ENCODE results near the gene CREG1. TPM values are rescaled to one million over a fixed set of nuclear protein-coding genes. Genes with fewer than 3 reads are reported as not detected.

CREG1 gene
- total RNA-seq, 1 donor = 150 TPM

DNA sequence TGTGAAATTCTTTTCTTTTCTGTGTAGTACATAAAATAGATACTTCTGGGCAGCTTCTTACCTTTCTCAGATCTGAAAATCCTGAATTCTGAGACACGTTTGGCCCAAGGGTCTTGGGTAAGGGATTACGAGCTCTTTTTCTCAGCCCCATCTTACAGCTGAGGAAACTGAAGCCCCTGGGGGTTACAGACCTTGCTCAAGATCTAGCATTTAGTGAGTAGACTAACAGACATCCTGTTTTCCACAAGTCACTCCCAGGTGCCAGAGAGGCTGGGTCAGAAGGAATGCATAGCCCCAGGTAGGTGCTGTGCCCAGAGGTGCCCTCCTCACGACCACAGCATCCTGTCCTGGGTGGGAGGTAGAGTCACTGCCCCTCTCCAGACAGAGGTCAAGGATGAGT, 13.2 kb upstream of the CREG1 start:
- no peaks in the 10 kb centered on the region for H3K79me2 ChIP-seq (ENCODE audit: insufficient read depth, low read length)
- peaks cover 12% of the 10 kb centered on the region for H3K27me3 ChIP-seq (ENCODE audit: insufficient read depth, low read length)
- H3K4me1 ChIP-seq (ENCODE audit: insufficient read depth, low read length) = no peaks in the 10 kb centered on the region
- H3K27ac ChIP-seq (ENCODE audit: low read depth, low read length) = no peak overlapping the region
- no peaks in the 10 kb centered on the region for H3K36me3 ChIP-seq (ENCODE audit: insufficient read depth, low read length)
- DNase-seq (ENCODE audit: insufficient read length, low spot score, missing footprints) = no peak
- no peak overlapping the region for H2AFZ ChIP-seq (ENCODE audit: low read length)
- no peaks in the 10 kb centered on the region for H4K20me1 ChIP-seq (ENCODE audit: insufficient read depth, low read length)
- no peak overlapping the region for H3K4me2 ChIP-seq (ENCODE audit: insufficient read depth, low read length)
- TF ChIP-seq CTCF (IDR thresholded peaks at IDR 0.05; ENCODE audit: extremely low read depth, low read depth, low read length) = no peak
- no peak overlapping the region for H3K4me3 ChIP-seq (ENCODE audit: insufficient read depth, low read length)
- no peaks in the 10 kb centered on the region for H3K9me3 ChIP-seq (ENCODE audit: low read depth, low read length)

DNA sequence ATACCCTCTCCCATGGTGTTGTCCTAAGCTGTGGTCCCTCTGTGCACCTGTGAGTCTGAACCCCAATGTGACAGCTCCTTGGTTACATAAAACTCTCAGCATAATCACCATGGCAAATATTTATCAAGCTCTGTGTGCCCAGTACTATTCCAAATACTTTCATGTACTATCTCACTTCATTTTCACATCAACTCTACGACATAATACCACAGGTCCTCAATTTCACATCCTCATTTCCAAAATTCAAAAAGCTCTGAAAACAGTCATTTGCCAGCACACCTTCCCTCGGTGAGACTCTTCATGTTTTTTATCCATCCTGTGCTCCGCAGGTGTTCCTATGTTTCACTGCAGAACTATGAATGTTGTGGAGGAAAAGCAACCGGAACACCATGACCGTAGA, 12.4 kb upstream of the CREG1 start:
- no peak for TF ChIP-seq CTCF (IDR thresholded peaks at IDR 0.05; ENCODE audit: extremely low read depth, low read depth, low read length)

GRCh38 chr1:167564612-167565270, 11.2 kb upstream of the CREG1 start:
- H2AFZ ChIP-seq (ENCODE audit: low read length) = no peak overlapping the region
- H3K36me3 ChIP-seq (ENCODE audit: insufficient read depth, low read length) = no peaks in the 10 kb centered on the region
- H4K20me1 ChIP-seq (ENCODE audit: insufficient read depth, low read length) = no peaks in the 10 kb centered on the region
- no peak overlapping the region for H3K4me2 ChIP-seq (ENCODE audit: insufficient read depth, low read length)
- no peak overlapping the region for H3K27ac ChIP-seq (ENCODE audit: low read depth, low read length)
- no peak for TF ChIP-seq CTCF (IDR thresholded peaks at IDR 0.05; ENCODE audit: extremely low read depth, low read depth, low read length)
- H3K27me3 ChIP-seq (ENCODE audit: insufficient read depth, low read length) = peaks cover 12% of the 10 kb centered on the region
- H3K9me3 ChIP-seq (ENCODE audit: low read depth, low read length) = no peaks in the 10 kb centered on the region
- DNase-seq (ENCODE audit: insufficient read length, low spot score, missing footprints) = no peak
- H3K4me3 ChIP-seq (ENCODE audit: insufficient read depth, low read length) = no peak overlapping the region
- no peaks in the 10 kb centered on the region for H3K4me1 ChIP-seq (ENCODE audit: insufficient read depth, low read length)
- no peaks in the 10 kb centered on the region for H3K79me2 ChIP-seq (ENCODE audit: insufficient read depth, low read length)

More for the DNA sequence above, 12.4 kb upstream of the CREG1 start:
- no peaks in the 10 kb centered on the region for H3K36me3 ChIP-seq (ENCODE audit: insufficient read depth, low read length)
- H3K9me3 ChIP-seq (ENCODE audit: low read depth, low read length) = no peaks in the 10 kb centered on the region
- no peak for DNase-seq (ENCODE audit: insufficient read length, low spot score, missing footprints)
- no peak overlapping the region for H2AFZ ChIP-seq (ENCODE audit: low read length)
- H3K27ac ChIP-seq (ENCODE audit: low read depth, low read length) = no peak overlapping the region
- no peaks in the 10 kb centered on the region for H3K79me2 ChIP-seq (ENCODE audit: insufficient read depth, low read length)
- H3K4me1 ChIP-seq (ENCODE audit: insufficient read depth, low read length) = no peaks in the 10 kb centered on the region
- H4K20me1 ChIP-seq (ENCODE audit: insufficient read depth, low read length) = no peaks in the 10 kb centered on the region
- no peak overlapping the region for H3K4me2 ChIP-seq (ENCODE audit: insufficient read depth, low read length)
- H3K27me3 ChIP-seq (ENCODE audit: insufficient read depth, low read length) = peaks cover 12% of the 10 kb centered on the region
- H3K4me3 ChIP-seq (ENCODE audit: insufficient read depth, low read length) = no peak overlapping the region

- Histone ChIP-seq H3K4me3 (ENCODE audit: insufficient read depth, low read length) (no peak overlapping the region), H3K4me2 (ENCODE audit: insufficient read depth, low read length) (no peak overlapping the region), H3K79me2 (ENCODE audit: insufficient read depth, low read length) (no peaks in the 10 kb centered on the region), H4K20me1 (ENCODE audit: insufficient read depth, low read length) (no peaks in the 10 kb centered on the region), H3K9me3 (ENCODE audit: low read depth, low read length) (no peaks in the 10 kb centered on the region), H3K27me3 (ENCODE audit: insufficient read depth, low read length) (peaks cover 12% of the 10 kb centered on the region), H3K27ac (ENCODE audit: low read depth, low read length) (no peak overlapping the region), H3K4me1 (ENCODE audit: insufficient read depth, low read length) (no peaks in the 10 kb centered on the region), H2AFZ (ENCODE audit: low read length) (no peak overlapping the region), H3K36me3 (ENCODE audit: insufficient read depth, low read length) (no peaks in the 10 kb centered on the region)
- TF ChIP-seq CTCF (IDR thresholded peaks at IDR 0.05; ENCODE audit: extremely low read depth, low read depth, low read length) = no peak
- DNase-seq (ENCODE audit: insufficient read length, low spot score, missing footprints) = no peak
Observed at GRCh38 chr1:167563579-167564246, 10.2 kb upstream of the CREG1 start.

All from osteoblast (primary cell).